HL-60 (cell line): ENCODE measurements around the gene NPR2.

Experiments used
- CTCF ChIP-seq: IDR thresholded peaks from one replicate; pipeline ENCODE4 v1.5.1; 2011; ENCODE audit warnings: low read length, control low read depth, inconsistent platforms; ENCODE audit not compliant: insufficient read depth
- GABPA ChIP-seq: IDR thresholded peaks from 2 replicates; pipeline ENCODE4 v1.6.1; 2012; ENCODE audit warnings: low read depth
- POLR2AphosphoS5 ChIP-seq: IDR thresholded peaks from 2 replicates; pipeline ENCODE4 v1.6.1; 2012; ENCODE audit warnings: low read depth
- REST ChIP-seq: IDR thresholded peaks from 2 replicates; pipeline ENCODE4 v1.6.1; 2012; ENCODE audit warnings: low read depth; ENCODE audit not compliant: insufficient replicate concordance
- SPI1 ChIP-seq: IDR thresholded peaks from 2 replicates; pipeline ENCODE4 v1.6.1; 2012; ENCODE audit warnings: low read depth, mild to moderate bottlenecking, borderline replicate concordance

GRCh38 chr9:35741740-35742139, 49.7 kb upstream of the NPR2 start:
- TF ChIP-seq CTCF (no peak), POLR2AphosphoS5 (no peak), SPI1 (no peak), REST (no peak), GABPA (no peak)
